Small intestine (tissue), 7 donors: ENCODE data around the gene EEPD1. TPM values are rescaled to one million over a fixed set of nuclear protein-coding genes. Genes with fewer than 3 reads are reported as not detected.
A peak's percentile ranks its signal among the peaks of the same experiment; 100 is the strongest.
"Not testable (repeated sequence)": the region's sequence is repeated elsewhere in the genome, so short reads cannot be mapped to it uniquely, and the experiment has no call there.

Source experiments
- DNase-seq, 2 donors: peaks; one replicate each; pipeline versions ENCODE4 v3.0.0 to v3.0.0-alpha.2; 2013
- FAIRE-seq: peaks from 2 replicates; lab custom pipeline; 2012; peaks lifted over from hg19 to GRCh38; lab: Jason Lieb, UNC
- H3K27ac ChIP-seq, 3 donors: one replicate each; pipeline ENCODE4 v1.5.1; 2013; ENCODE audit warnings: low read length in 2 of 3, mild to moderate bottlenecking in 2 of 3, control low read depth in 1 of 3, inconsistent platforms in 1 of 3, low read depth in 1 of 3, moderate library complexity in 1 of 3
- H3K27me3 ChIP-seq, 3 donors: one replicate each; pipeline ENCODE4 v1.6.1; 2013; ENCODE audit warnings: low read length in 3 of 3, inconsistent platforms in 1 of 3; ENCODE audit not compliant: control insufficient read depth in 3 of 3, insufficient read depth in 3 of 3
- H3K36me3 ChIP-seq, 3 donors: one replicate each; pipeline ENCODE4 v1.6.1; 2013; ENCODE audit warnings: low read length in 3 of 3, inconsistent platforms in 1 of 3, low read depth in 1 of 3, mild to moderate bottlenecking in 1 of 3, moderate library complexity in 1 of 3; ENCODE audit not compliant: control insufficient read depth in 3 of 3, insufficient read depth in 2 of 3
- H3K4me1 ChIP-seq, 3 donors: one replicate each; pipeline ENCODE4 v1.6.1; 2013; ENCODE audit warnings: low read length in 2 of 3, inconsistent platforms in 1 of 3, low read depth in 1 of 3, mild to moderate bottlenecking in 1 of 3, moderate library complexity in 1 of 3; ENCODE audit not compliant: control insufficient read depth in 3 of 3, insufficient read depth in 2 of 3
- H3K4me3 ChIP-seq, 3 donors: one replicate each; pipeline ENCODE4 v1.5.1; 2013; ENCODE audit warnings: low read length in 3 of 3, control low read depth in 1 of 3, inconsistent platforms in 1 of 3, low read depth in 1 of 3, mild to moderate bottlenecking in 1 of 3, moderate library complexity in 1 of 3
- H3K9me3 ChIP-seq, 2 donors: one replicate each; pipeline ENCODE4 v1.6.1; 2013; ENCODE audit warnings: low read depth in 1 of 2, low read length in 1 of 2; ENCODE audit not compliant: control insufficient read depth in 2 of 2, insufficient read depth in 1 of 2
- WGBS, 3 donors: extraction: QIAGEN DNeasy Blood & Tissue Kit; methylation state at CpG; one replicate each; pipeline ENCODE4 v1.1.7; 2013; 5-methylcytosine and 5-hydroxymethylcytosine counted together
- polyA plus RNA-seq, 4 donors: library from polyadenylated mRNA; stranded (reverse) in 3 of 4; unstranded in 1 of 4; fragments of 200-250 nt in 3 of 4; fragments of 120-200 nt in 1 of 4; gene quantifications; one replicate each; pipeline versions ENCODE4 v1.2.1 to v1.2.3, GENCODE V29; 2013
- donor health status: healthy with polysubstance abuse.
- donor health status: control.
- donor health status: control.
- donor health status: Bipolar disorder and iron deficiency.
- donor health status: healthy.

EEPD1 gene
- polyA plus RNA-seq, 4 donors: 6.9 to 175 (median 86.3) TPM

- no peaks in the 10 kb centered on the region for H3K36me3 ChIP-seq
- H3K27me3 ChIP-seq: no peaks in the 10 kb centered on the region
- no peak overlapping the region for H3K27ac ChIP-seq
- DNase-seq: no peak
- FAIRE-seq: no peak
- H3K9me3 ChIP-seq: no peaks in the 10 kb centered on the region
- H3K4me1 ChIP-seq: peaks cover 4 to 11% (median 5%) of the 10 kb centered on the region in 3 donors
- no peak overlapping the region for H3K4me3 ChIP-seq
- 81 to 97% (median 94%) methylated on average over 1 of the region's 1 CpG for WGBS, 3 donors
Observed at GRCh38 chr7:36114355-36114754, 38.7 kb upstream of the EEPD1 start.

- Histone ChIP-seq H3K36me3 (no peaks in the 10 kb centered on the region), H3K9me3 (peaks cover 0 to 3% of the 10 kb centered on the region in 2 donors), H3K27ac (peak overlapping the region; percentile 56 to 68 (median 66)), H3K4me3 (no peak overlapping the region), H3K27me3 (no peaks in the 10 kb centered on the region), H3K4me1 (peaks cover 4 to 11% (median 5%) of the 10 kb centered on the region in 3 donors)
- DNase-seq (peak; percentile 90 to 97), FAIRE-seq (no peak)
- 51 to 53% (median 52%) methylated on average over 9 of the region's 9 CpGs for WGBS, 3 donors
Observed at GRCh38 chr7:36115448-36116321, 37.4 kb upstream of the EEPD1 start.

DNA sequence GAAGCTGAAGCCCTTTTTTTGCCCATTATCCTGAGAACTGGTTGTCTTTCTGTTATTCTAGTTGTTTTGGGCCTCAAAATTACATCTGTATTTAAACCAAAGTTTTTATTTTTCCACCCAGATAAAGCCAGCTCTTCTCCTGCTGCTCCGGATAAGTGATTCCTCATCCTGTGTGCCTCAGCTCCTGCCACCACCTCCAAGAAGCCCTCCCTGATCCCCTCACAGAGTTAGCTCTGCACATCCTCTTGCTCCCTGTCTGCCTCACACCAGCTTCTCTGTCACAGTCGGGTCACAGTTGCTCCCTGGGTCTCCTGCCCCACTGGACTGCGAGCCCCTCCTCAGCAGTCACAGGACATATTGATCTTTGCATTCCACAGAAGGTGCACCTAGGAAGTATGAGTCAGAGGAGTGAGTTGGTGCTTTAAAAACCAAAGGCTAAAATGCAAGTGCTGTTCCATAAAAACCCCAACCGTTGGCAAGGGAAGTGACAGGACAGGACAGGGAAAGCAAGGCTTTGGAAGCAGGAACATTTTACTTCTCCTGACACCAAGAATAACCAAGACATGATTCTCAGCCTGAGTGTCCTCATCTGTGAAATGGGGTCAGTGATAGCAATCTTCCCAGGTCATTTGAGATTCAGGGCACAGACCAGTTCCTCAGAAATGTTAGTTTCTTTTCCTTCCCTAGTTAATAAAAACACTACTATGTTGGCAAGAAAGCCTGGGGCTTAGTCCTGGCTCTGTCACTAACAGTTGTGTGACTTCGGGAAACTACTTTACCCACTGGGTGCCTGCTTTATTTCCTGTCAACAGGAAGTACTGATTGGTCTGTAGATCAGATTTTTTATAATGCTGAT, 36.5 kb upstream of the EEPD1 start:
- no peak for FAIRE-seq
- Histone ChIP-seq H3K9me3 (peaks cover 0 to 3% of the 10 kb centered on the region in 2 donors), H3K27ac (peak overlapping the region; percentile 43 to 66 (median 56)), H3K27me3 (no peaks in the 10 kb centered on the region), H3K4me1 (peaks cover 4 to 11% (median 5%) of the 10 kb centered on the region in 3 donors), H3K4me3 (no peak overlapping the region), H3K36me3 (no peaks in the 10 kb centered on the region)
- peak; percentile 33 to 87 for DNase-seq
- 39 to 65% (median 48%) methylated on average over 5 of the region's 5 CpGs for WGBS, 3 donors

DNA sequence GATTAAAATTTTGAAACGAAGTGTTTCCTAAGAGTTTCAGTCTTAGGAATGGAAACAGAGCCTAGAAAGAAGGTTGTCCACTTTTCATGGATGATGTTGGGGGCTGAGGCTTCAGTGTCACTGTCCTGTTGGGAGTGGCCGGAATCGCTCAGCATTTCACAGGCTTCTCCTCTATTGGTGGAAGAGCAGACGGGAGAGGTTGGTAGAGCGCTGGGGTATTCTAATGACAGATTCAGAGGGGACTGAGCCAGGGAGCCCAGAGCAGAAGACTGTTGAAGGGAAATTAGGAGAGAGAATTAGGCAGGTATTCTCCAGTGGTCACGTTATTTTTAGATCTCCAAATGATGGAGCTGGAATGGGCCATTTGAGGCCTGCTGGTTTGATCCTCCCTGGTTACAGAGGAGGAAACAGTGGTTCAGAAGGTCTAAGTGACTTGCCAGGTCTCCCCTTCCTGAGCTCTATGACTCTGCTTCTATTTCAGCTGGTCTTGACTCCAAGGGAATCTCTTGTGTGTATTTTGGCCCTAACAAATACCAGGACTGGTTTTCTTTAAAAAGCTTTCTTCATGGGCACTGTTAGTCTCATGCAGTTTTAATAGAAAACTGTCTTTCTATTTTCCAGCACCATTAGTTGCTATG, 35.7 kb upstream of the EEPD1 start:
- 79 to 86% (median 82%) methylated on average over 6 of the region's 6 CpGs for WGBS, 3 donors
- Histone ChIP-seq H3K27me3 (no peaks in the 10 kb centered on the region), H3K4me3 (no peak overlapping the region), H3K9me3 (peaks cover 0 to 3% of the 10 kb centered on the region in 2 donors), H3K27ac (peak overlapping the region in 1 of 3 donors; percentile 66), H3K4me1 (peaks cover 4 to 11% (median 5%) of the 10 kb centered on the region in 3 donors), H3K36me3 (no peaks in the 10 kb centered on the region)
- no peak for DNase-seq
- no peak for FAIRE-seq

- no peak for FAIRE-seq
- Histone ChIP-seq H3K9me3 (peaks cover 0 to 3% of the 10 kb centered on the region in 2 donors), H3K36me3 (no peaks in the 10 kb centered on the region), H3K4me1 (peaks cover 4 to 11% (median 5%) of the 10 kb centered on the region in 3 donors), H3K27me3 (no peaks in the 10 kb centered on the region), H3K27ac (no peak overlapping the region), H3K4me3 (no peak overlapping the region)
- WGBS, 3 donors: 79 to 93% (median 89%) methylated on average over 1 of the region's 1 CpG
- peak in 1 of 2 donors; percentile 63 for DNase-seq
Observed at GRCh38 chr7:36118344-36118743, 34.7 kb upstream of the EEPD1 start.

GRCh38 chr7:36119005-36119706, 33.9 kb upstream of the EEPD1 start:
- FAIRE-seq (no peak), DNase-seq (peak in 1 of 2 donors; percentile 71)
- Histone ChIP-seq H3K36me3 (no peaks in the 10 kb centered on the region), H3K4me1 (peaks cover 4 to 11% (median 5%) of the 10 kb centered on the region in 3 donors), H3K9me3 (peaks cover 0 to 3% of the 10 kb centered on the region in 2 donors), H3K27ac (peak overlapping the region in 1 of 3 donors; percentile 34), H3K27me3 (no peaks in the 10 kb centered on the region), H3K4me3 (no peak overlapping the region)
- 37 to 61% (median 44%) methylated on average over 6 of the region's 6 CpGs for WGBS, 3 donors

- not testable (repeated sequence) for FAIRE-seq, H3K27me3 ChIP-seq, H3K27ac ChIP-seq, H3K9me3 ChIP-seq, H3K4me3 ChIP-seq, DNase-seq, H3K36me3 ChIP-seq
- 87 to 96% (median 88%) methylated on average over 13 of the region's 13 CpGs for WGBS, 3 donors
- peaks cover 4 to 11% (median 5%) of the 10 kb centered on the region in 3 donors for H3K4me1 ChIP-seq
Observed at GRCh38 chr7:36119983-36120646, 32.9 kb upstream of the EEPD1 start.
